Subcutaneous abdominal adipose tissue (tissue), 5 donors: Measurements from ENCODE around the gene PLCD1.

Experiments
- H3K27ac ChIP-seq: one replicate; pipeline ENCODE4 v1.7.0; 2013; ENCODE audit warnings: low read depth, mild to moderate bottlenecking, inconsistent platforms, low read length, moderate library complexity
- H3K27me3 ChIP-seq, 5 donors: one replicate each; pipeline ENCODE4 v1.7.0; 2013; ENCODE audit warnings: low read length in 5 of 5, inconsistent platforms in 1 of 5; ENCODE audit not compliant: control insufficient read depth in 5 of 5, insufficient read depth in 4 of 5
- H3K36me3 ChIP-seq, 5 donors: one replicate each; pipeline ENCODE4 v1.7.0; 2013; ENCODE audit warnings: low read length in 5 of 5; ENCODE audit not compliant: control insufficient read depth in 5 of 5, insufficient read depth in 5 of 5
- H3K4me1 ChIP-seq, 5 donors: one replicate each; pipeline ENCODE4 v1.7.0; 2013; ENCODE audit warnings: low read length in 5 of 5, mild to moderate bottlenecking in 3 of 5, moderate library complexity in 1 of 5; ENCODE audit not compliant: control insufficient read depth in 5 of 5, insufficient read depth in 5 of 5
- H3K4me3 ChIP-seq, 5 donors: one replicate each; pipeline ENCODE4 v1.7.0; 2013; ENCODE audit warnings: low read length in 5 of 5, low read depth in 1 of 5
- H3K9ac ChIP-seq, 5 donors: one replicate each; pipeline ENCODE4 v1.7.0; 2013; ENCODE audit warnings: low read length in 5 of 5, mild to moderate bottlenecking in 4 of 5, moderate library complexity in 3 of 5
- H3K9me3 ChIP-seq, 5 donors: one replicate each; pipeline ENCODE4 v1.7.0; 2013; ENCODE audit warnings: low read length in 5 of 5; ENCODE audit not compliant: control insufficient read depth in 5 of 5
- donor health status: healthy.
- donor health status: healthy.
- donor health status: healthy.
- donor health status: healthy.
- donor health status: healthy.

PLCD1 gene

DNA sequence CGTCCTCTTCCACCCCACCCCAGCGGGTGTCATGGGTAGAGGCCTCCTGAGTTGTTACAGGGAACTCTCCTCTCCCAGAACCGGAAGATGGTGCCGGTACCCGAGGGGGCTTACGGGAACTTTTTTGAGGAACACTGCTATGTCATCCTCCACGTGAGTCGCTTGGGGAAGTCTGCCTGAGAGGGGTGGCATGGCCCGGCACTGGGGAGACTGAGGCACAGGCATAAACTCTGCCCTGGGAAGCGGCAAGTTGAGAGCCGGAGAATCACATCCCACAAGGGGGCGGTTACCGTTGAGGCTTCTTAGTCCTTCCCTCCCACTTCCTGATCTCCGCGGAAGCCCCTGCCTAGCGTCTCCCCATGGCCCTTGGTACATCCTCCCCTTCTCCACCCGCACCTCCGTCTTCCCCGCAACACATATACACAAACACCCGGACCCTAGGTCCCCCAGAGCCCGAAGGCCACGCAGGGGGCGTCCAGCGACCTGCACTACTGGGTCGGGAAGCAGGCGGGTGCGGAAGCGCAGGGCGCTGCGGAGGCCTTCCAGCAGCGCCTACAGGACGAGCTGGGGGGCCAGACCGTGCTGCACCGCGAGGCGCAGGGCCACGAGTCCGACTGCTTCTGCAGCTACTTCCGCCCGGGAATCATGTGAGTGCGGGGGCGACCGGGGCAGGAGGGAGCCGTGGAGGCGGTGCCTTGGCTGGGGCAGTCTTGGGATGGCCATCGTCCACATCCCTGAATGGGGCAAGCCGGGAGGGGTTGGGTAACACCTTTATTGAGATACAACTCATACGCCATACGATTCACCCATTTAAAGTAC is 35.4 kb downstream of the PLCD1 start:
- Histone ChIP-seq H3K9ac (peak overlapping the region; percentile 48 to 83 (median 72)), H3K36me3 (peaks cover 0 to 13% (median 0%) of the 10 kb centered on the region in 5 donors), H3K27me3 (no peaks in the 10 kb centered on the region), H3K4me1 (peaks cover 0 to 41% (median 28%) of the 10 kb centered on the region in 5 donors), H3K4me3 (peak overlapping the region; percentile 76 to 87 (median 85)), H3K27ac (peak overlapping the region; percentile 61), H3K9me3 (no peaks in the 10 kb centered on the region)

- Histone ChIP-seq H3K27ac (peak overlapping the region; percentile 61), H3K9me3 (no peaks in the 10 kb centered on the region), H3K36me3 (peaks cover 0 to 13% (median 0%) of the 10 kb centered on the region in 5 donors), H3K4me1 (peaks cover 0 to 37% (median 24%) of the 10 kb centered on the region in 5 donors), H3K4me3 (peak overlapping the region; percentile 76 to 87 (median 85)), H3K27me3 (no peaks in the 10 kb centered on the region), H3K9ac (peak overlapping the region; percentile 48 to 83 (median 72))
Observed at GRCh38 chr3:37993460-37993819, 36.0 kb downstream of the PLCD1 start.

DNA sequence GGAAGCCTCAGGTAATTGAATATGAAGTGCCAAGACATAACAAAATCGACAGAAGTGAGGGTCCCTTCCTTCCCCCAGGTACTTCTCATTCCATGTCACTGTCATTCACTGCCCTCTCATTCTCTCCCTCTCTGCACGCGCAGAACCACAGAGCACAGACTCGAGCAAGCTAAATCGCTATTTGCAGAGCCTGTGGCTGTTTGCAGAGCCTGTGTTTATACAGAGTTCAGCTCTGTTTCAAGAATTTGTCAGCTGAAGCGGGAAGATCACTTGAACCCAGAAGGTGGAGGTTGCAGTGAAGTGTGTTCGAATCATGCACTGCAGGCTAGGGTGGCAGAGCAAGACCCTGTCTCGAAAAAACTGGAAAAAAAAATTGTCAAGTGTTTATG is 36.4 kb downstream of the PLCD1 start:
- Histone ChIP-seq H3K9ac (no peak overlapping the region), H3K4me1 (peaks cover 0 to 33% (median 21%) of the 10 kb centered on the region in 5 donors), H3K27me3 (no peaks in the 10 kb centered on the region), H3K36me3 (peaks cover 0 to 13% (median 0%) of the 10 kb centered on the region in 5 donors), H3K9me3 (no peaks in the 10 kb centered on the region), H3K27ac (no peak overlapping the region), H3K4me3 (peak overlapping the region in 1 of 5 donors; percentile 85)

DNA sequence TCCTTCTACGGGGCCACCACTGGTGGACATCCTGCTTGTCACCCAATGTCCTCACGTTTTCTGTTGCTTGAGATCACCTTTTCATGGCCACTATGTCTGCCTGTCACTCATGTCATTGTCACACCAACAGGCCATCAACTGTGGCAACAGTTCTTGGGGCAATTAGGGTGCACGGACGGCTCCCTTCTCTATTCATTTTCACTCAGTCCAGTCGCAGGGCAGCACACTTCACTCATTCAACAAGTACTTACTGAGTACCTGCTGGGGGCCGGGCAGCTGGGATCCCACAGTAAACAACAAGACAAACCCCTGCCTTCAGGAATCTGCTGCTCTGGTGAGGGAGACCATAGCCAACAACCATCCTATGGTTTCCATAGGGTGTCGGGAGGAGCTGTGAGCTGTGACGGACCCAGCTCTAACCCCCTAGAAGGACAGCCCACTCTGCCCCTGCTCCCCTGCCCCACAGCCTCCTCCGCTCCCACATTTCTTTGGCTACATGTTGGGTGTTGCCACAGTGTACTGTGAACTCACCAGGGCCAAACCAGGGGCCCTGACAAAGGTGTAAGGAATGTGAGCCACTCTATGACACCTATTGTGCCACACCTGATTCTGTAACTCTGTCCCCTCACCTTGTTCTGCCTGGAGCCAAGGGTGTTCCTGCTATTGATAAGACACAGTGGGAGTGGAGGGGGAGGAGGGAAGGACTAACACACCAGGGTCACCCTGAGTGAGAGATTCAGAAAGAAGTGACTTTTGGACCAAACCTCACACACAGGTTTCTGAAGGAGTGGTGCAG is 37.0 kb downstream of the PLCD1 start:
- Histone ChIP-seq H3K4me1 (peaks cover 0 to 29% (median 18%) of the 10 kb centered on the region in 5 donors), H3K9me3 (no peaks in the 10 kb centered on the region), H3K4me3 (no peak overlapping the region), H3K36me3 (peaks cover 0 to 13% (median 0%) of the 10 kb centered on the region in 5 donors), H3K27ac (no peak overlapping the region), H3K9ac (no peak overlapping the region), H3K27me3 (no peaks in the 10 kb centered on the region)

DNA sequence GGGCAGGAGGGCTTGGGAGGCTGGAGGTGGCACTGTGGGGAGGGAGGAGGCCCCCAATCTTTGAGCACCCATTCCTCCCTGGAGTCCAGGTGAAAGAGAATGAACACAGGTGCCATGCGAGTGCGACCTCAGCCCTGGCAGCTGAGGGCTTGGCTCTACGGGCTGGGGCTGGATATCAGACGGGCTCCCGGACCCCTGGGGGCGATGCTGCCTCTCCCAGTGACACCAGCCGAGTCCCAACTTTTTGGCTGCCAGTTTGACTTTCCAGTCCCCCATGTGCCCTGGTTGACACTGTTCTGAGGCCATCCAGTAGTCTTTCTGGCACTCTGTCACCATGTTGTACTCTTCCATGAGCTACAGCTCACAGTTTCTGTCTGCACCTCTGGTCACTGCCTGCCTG is 37.6 kb downstream of the PLCD1 start:
- peaks cover 0 to 23% (median 18%) of the 10 kb centered on the region in 5 donors for H3K4me1 ChIP-seq
- H3K27me3 ChIP-seq, result no peaks in the 10 kb centered on the region
- peaks cover 0 to 13% (median 0%) of the 10 kb centered on the region in 5 donors for H3K36me3 ChIP-seq
- no peaks in the 10 kb centered on the region for H3K9me3 ChIP-seq
- no peak overlapping the region for H3K27ac ChIP-seq
- H3K9ac ChIP-seq, result no peak overlapping the region
- no peak overlapping the region for H3K4me3 ChIP-seq

GRCh38 chr3:37991109-37991508 is 38.3 kb downstream of the PLCD1 start:
- Histone ChIP-seq H3K9me3 (no peaks in the 10 kb centered on the region), H3K4me3 (no peak overlapping the region), H3K9ac (no peak overlapping the region), H3K4me1 (peaks cover 0 to 21% (median 18%) of the 10 kb centered on the region in 5 donors), H3K36me3 (peaks cover 0 to 9% (median 0%) of the 10 kb centered on the region in 5 donors), H3K27ac (no peak overlapping the region), H3K27me3 (no peaks in the 10 kb centered on the region)

DNA sequence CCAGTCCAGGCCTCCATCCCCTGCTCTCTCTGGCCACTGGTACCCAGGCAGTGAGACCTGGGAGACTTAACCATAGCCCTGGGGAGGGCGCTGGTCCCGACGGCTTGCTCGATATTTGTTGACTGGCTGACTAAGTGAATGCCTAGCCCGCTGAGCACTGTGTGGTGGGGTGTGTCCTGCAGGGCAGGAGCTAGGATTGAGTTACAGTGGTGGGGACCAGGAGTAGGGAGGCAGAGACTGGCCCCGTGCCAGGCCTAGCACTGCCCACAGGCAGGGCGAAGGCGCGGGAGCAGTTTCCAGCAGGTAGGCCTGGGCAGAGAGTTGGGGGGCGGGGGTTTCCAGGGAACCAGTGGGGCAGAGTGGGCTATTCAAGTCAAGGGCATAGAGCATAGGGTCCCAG is 38.9 kb downstream of the PLCD1 start, which contains the start of gene VILL:
Gene VILL (plus strand): TSS at position 260 of the 400 bp plus-strand sequence. CDS start 2,887 bp downstream, outside the sequence.
- Histone ChIP-seq H3K9ac (no peak within 1 kb of the TSS), H3K9me3 (no peaks in the 10 kb centered on the region), H3K27ac (no peak within 1 kb of the TSS), H3K4me3 (no peak within 1 kb of the TSS), H3K27me3 (no peaks in the 10 kb centered on the region), H3K36me3 (peaks cover 0 to 3% (median 0%) of the 10 kb centered on the region in 5 donors), H3K4me1 (peaks cover 0 to 21% (median 18%) of the 10 kb centered on the region in 5 donors)

DNA sequence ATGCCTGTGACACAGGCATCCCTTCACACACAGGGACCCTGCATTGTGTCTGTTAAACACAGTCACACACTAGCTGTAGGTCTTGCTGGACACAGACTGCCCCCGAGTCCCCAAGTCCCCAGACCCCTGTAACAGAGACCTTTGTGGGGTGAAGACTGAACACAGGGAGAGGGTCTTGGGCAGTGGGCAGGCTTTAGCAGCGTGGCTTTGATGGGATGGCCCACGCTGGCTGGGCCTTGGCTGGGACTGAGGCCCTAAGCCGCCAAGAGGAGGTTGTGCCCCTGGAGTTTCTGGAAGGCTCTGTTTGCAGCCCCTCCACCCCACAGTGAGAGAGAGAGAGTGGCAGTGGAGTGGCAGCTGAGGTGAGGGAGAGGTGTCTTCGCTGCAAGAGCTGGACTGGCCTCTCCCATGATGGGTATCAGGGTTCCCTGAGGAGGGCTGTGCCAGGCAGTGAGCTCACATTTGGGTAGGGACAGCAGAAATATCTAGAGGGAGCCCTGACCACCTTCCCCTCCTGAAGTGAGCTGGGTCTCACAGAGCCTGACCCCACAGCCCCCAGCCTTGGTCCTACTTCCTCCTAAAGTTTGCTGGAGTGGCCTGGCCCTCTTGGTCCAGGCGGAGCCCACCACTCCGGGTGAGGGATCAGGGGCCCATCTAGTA is 39.5 kb downstream of the PLCD1 start:
- Histone ChIP-seq H3K9ac (no peak overlapping the region), H3K4me3 (no peak overlapping the region), H3K9me3 (no peaks in the 10 kb centered on the region), H3K36me3 (peaks cover 0 to under 1% (median 0%) of the 10 kb centered on the region in 5 donors), H3K4me1 (peaks cover 0 to 18% (median 16%) of the 10 kb centered on the region in 5 donors), H3K27ac (no peak overlapping the region), H3K27me3 (no peaks in the 10 kb centered on the region)

DNA sequence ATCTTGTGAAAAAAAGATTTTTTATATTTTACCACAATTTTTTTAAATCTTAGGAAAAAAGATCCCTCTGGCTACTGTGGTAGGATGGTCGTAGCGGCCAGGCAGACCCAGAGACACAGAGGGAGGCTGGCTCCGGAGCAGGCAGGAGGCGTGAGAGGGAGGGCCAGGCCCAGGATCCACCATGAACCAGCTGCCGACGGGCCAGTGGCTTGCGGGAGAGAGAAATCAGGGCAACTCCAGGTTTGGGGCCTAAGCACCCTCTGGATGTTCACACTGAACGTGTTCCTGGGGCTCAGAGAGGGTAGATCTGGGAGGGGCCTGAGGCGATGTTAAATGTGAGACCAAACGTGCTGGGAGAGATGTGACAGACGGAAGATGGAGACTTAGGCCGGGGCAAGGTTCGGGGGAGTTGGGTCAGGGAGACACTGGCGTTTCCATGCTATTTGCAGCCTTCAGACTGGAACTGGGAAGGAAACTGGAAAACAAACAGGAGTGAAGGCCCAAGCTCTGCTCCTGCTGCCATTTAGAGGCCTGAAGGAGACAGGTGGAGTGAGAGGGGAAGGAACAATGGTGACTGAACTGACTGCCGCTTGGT is 40.4 kb downstream of the PLCD1 start:
- no peaks in the 10 kb centered on the region for H3K9me3 ChIP-seq
- H3K27me3 ChIP-seq, result no peaks in the 10 kb centered on the region
- no peak overlapping the region for H3K9ac ChIP-seq
- H3K36me3 ChIP-seq, result peaks cover 0 to 8% (median under 1%) of the 10 kb centered on the region in 5 donors
- H3K4me3 ChIP-seq, result no peak overlapping the region
- no peak overlapping the region for H3K27ac ChIP-seq
- peaks cover 0 to 9% (median 8%) of the 10 kb centered on the region in 5 donors for H3K4me1 ChIP-seq
